Stimulated activated naive CD4-positive, alpha-beta T cell treated with Interleukin-2 at 50 U/mL for 16 hours (primary cell): ENCODE results near the gene LCN1.
"Not testable (repeated sequence)": the region's sequence is repeated elsewhere in the genome, so short reads cannot be mapped to it uniquely, and the experiment has no call there.

Experiments used
- DNase-seq: peaks from one replicate; lab custom pipeline; 2025; lab: John Stamatoyannopoulos, UW

The LCN1 gene

GRCh38 chr9:135504262-135505243 is 16.7 kb upstream of the LCN1 start:
- peak; percentile 52 for DNase-seq

GRCh38 chr9:135505406-135506187 is 15.6 kb upstream of the LCN1 start:
- DNase-seq, result no peak

- no peak for DNase-seq
Observed at GRCh38 chr9:135506327-135507103, 14.7 kb upstream of the LCN1 start.

GRCh38 chr9:135507104-135508035 is 13.9 kb upstream of the LCN1 start:
- DNase-seq, result no peak

GRCh38 chr9:135508211-135508820 is 12.9 kb upstream of the LCN1 start:
- DNase-seq, result no peak

GRCh38 chr9:135509458-135509857 is 11.8 kb upstream of the LCN1 start:
- no peak for DNase-seq

GRCh38 chr9:135512241-135512603 is 9.0 kb upstream of the LCN1 start:
- no peak for DNase-seq

- no peak for DNase-seq
Observed at GRCh38 chr9:135512904-135513303, 8.3 kb upstream of the LCN1 start.

GRCh38 chr9:135513351-135513846 is 7.8 kb upstream of the LCN1 start:
- DNase-seq, result no peak

GRCh38 chr9:135513906-135514305 is 7.3 kb upstream of the LCN1 start:
- DNase-seq, result not testable (repeated sequence)

- DNase-seq, result no peak
Observed at GRCh38 chr9:135514342-135515082, 6.7 kb upstream of the LCN1 start.

- DNase-seq, result no peak
Observed at GRCh38 chr9:135515083-135515951, 5.9 kb upstream of the LCN1 start.

GRCh38 chr9:135516132-135516860 is 4.9 kb upstream of the LCN1 start:
- no peak for DNase-seq

GRCh38 chr9:135517407-135517822 is 3.8 kb upstream of the LCN1 start:
- no peak for DNase-seq

GRCh38 chr9:135519179-135519971 is 1.9 kb upstream of the LCN1 start:
- no peak for DNase-seq

GRCh38 chr9:135521608-135522095 is 412 bp downstream of the LCN1 start:
- DNase-seq, result no peak
